HG02840 (cell line): ENCODE results near the gene DPCD.

Experiments
- ATAC-seq: cut with Tn5 transposase; IDR thresholded peaks from one replicate; pipeline ENCODE4 v1.9.1; 2021; ENCODE audit warnings: mild to moderate bottlenecking, moderate library complexity, moderate number of reproducible peaks; ENCODE audit not compliant: unreplicated experiment, low FRiP score

DPCD gene

DNA sequence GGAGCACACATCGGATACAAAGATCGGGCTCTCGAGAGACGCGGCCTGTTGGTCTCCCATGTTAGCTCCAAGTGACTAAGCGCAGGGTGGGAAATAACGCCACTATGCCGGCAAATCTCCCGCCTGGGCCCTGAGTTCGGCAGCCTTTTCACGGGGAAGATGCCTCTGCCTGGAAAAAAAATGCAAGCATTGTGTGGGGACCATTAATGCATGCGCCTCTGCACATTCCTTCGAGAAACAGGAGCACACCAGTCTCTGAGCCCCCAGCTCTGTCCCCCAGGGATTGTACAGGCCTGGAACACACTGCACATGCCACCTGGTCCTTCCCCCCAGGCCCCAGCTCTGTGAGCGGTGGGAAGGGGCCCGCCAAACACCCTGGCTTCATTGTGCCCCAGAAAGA is 62.7 kb downstream of the DPCD start:
- ATAC-seq: no peak

DNA sequence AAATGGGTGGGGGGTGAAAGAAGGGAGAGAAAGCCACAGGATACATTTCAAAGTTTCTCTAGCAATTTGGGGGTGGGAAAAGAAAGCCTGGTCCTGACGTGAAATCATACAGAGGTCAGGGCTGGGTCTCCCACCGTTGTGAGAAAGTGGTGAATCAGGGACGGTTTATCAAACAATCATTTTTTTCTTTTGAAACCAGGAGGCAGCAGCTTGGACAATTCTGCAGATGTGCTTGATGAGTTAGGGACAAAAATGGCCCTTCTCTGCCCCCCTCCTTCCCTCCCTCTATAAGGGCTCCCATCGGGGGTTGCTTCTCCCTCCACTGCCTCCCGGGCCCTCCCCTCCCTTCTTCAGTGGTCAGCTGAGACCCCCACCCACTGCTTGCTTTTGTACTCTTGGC is 63.2 kb downstream of the DPCD start:
- ATAC-seq: no peak

DNA sequence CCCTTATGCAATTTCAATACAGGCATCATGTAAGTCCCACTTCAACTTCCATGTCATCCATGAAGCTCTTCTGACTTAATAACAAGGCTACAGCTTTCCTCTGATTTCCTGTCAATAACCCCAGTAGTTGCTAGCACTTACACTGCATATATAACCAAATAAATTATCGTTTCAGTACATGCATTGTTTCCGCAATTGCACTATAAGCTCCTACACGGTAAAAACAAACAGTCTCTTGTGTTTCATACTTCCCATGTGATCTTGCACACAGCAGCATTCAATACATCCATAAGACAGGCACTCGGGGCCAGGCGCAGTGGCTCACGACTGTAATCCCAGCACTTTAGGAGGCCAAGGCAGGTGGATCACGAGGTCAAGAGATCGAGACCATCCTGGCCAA is 65.4 kb downstream of the DPCD start:
- no peak for ATAC-seq

DNA sequence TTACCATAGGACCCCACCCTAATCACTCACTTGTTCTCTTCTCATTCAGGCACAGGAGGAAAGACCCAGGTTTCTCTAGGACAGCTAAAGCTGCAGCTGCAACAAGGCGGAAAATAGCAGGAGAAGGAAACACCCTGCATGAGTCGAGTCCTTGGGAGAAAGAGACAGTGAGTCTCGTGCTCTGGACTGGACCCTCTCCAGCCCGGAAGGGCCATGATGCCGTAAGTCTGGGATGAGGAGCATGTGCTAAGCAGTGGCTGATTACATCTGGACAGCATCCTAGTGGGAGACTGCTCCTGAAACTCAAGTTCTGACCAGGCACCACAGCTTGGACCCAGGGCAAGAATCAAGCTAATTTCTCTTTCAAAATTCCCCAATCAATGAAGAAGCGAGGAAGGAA is 67.4 kb downstream of the DPCD start:
- ATAC-seq: no peak

DNA sequence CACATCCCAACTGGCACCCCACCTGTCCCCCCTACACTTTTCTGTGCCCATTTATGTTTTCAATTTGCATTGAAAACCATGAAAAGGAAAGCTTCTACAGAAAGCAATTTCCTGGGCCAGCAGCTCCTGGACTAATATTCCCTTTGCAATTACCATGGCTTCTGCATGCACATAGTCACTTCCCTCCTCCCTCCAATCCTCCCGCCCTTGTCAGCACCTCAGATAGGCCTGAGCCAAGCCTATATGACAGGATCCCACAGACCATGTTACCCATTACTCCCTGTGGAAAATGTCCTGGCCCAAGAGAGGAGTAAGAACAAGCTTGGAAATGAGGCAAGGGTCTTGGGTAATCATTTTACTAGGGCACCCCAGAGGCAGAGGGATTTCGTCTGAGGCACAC is 68.8 kb downstream of the DPCD start:
- no peak for ATAC-seq

DNA sequence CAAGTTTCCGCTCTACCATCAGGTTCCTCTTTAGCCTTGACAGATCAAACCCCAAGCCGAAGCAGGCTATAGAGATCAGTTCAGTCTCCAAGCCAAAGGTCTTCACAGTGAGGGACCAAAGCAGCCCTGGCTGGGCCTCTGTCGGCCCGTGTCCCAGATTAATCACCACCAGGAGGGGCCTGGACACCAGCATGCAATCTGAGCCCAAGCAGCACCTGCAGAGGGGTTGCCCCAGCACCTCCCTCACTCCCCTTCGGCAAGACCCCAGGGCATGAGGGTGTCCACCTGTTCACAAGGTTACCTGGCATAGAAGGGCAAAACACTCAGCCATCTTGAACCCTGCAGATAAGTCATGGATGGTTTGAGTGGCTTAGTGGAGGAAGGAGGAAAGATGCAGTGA is 70.9 kb downstream of the DPCD start:
- ATAC-seq: no peak
